H9 (cell line): ENCODE measurements around the gene SLC6A18. TPM values are rescaled to one million over a fixed set of nuclear protein-coding genes. Genes with fewer than 3 reads are reported as not detected.

Experiments used
- DNase-seq: peaks from one replicate; pipeline ENCODE4 v3.0.0-alpha.2; 2017
- H2AFZ ChIP-seq: one replicate; pipeline ENCODE4 v1.6.1; 2013; ENCODE audit warnings: mild to moderate bottlenecking, low read length, control low read depth, moderate library complexity
- H2AK5ac ChIP-seq: 2 replicates; pipeline ENCODE4 v1.6.1; 2013; ENCODE audit warnings: low read length, control low read depth, mixed read lengths; ENCODE audit not compliant: insufficient read length
- H2BK120ac ChIP-seq: one replicate; pipeline ENCODE4 v1.6.1; 2013; ENCODE audit warnings: low read depth, mild to moderate bottlenecking, low read length, control low read depth, inconsistent platforms; ENCODE audit not compliant: poor library complexity, severe bottlenecking
- H2BK12ac ChIP-seq: 2 replicates; pipeline ENCODE4 v1.6.1; 2013; ENCODE audit warnings: low read length, control low read depth, mixed read lengths, low read depth; ENCODE audit not compliant: insufficient read length
- H2BK15ac ChIP-seq: 2 replicates; pipeline ENCODE4 v1.6.1; 2013; ENCODE audit warnings: low read depth, low read length, control low read depth
- H2BK20ac ChIP-seq: one replicate; pipeline ENCODE4 v1.6.1; 2013; ENCODE audit warnings: low read depth, mild to moderate bottlenecking, low read length, control low read depth, inconsistent platforms; ENCODE audit not compliant: poor library complexity, severe bottlenecking
- H2BK5ac ChIP-seq: 2 replicates; pipeline ENCODE4 v1.6.1; 2013; ENCODE audit warnings: low read length, control low read depth, mixed read lengths; ENCODE audit not compliant: insufficient read length
- H3K14ac ChIP-seq: 2 replicates; pipeline ENCODE4 v1.6.1; 2013; ENCODE audit warnings: low read length, control low read depth; ENCODE audit not compliant: insufficient read depth
- H3K18ac ChIP-seq: 2 replicates; pipeline ENCODE4 v1.6.1; 2013; ENCODE audit warnings: low read depth, mild to moderate bottlenecking, mixed read lengths, low read length, control low read depth; ENCODE audit not compliant: insufficient read length
- H3K23ac ChIP-seq: 2 replicates; pipeline ENCODE4 v1.6.1; 2013; ENCODE audit warnings: low read length, control low read depth, mixed read lengths, low read depth; ENCODE audit not compliant: insufficient read length
- H3K23me2 ChIP-seq: 2 replicates; pipeline ENCODE4 v1.6.1; 2013; ENCODE audit warnings: low read depth, mild to moderate bottlenecking, mixed read lengths, low read length, control low read depth; ENCODE audit not compliant: insufficient read length, poor library complexity, severe bottlenecking
- H3K27ac ChIP-seq: 2 replicates; pipeline ENCODE4 v1.5.1; 2013; ENCODE audit warnings: low read length, control low read depth, mixed read lengths, low read depth; ENCODE audit not compliant: insufficient read length
- H3K27me3 ChIP-seq: 2 replicates; pipeline ENCODE4 v1.6.1; 2013; ENCODE audit warnings: low read length, control low read depth, inconsistent platforms; ENCODE audit not compliant: insufficient read depth
- H3K4ac ChIP-seq: 2 replicates; pipeline ENCODE4 v1.6.1; 2013; ENCODE audit warnings: low read depth, mild to moderate bottlenecking, control low read depth, inconsistent platforms, low read length, moderate library complexity
- H3K4me1 ChIP-seq: 2 replicates; pipeline ENCODE4 v1.6.1; 2013; ENCODE audit warnings: low read length, control low read depth, inconsistent platforms; ENCODE audit not compliant: insufficient read depth
- H3K4me2 ChIP-seq: 2 replicates; pipeline ENCODE4 v1.6.1; 2013; ENCODE audit warnings: low read length, control low read depth, mixed read lengths; ENCODE audit not compliant: insufficient read length, insufficient read depth
- H3K56ac ChIP-seq: 2 replicates; pipeline ENCODE4 v1.6.1; 2013; ENCODE audit warnings: low read depth, mild to moderate bottlenecking, mixed read lengths, low read length, control low read depth; ENCODE audit not compliant: insufficient read length
- H3K79me1 ChIP-seq: 2 replicates; pipeline ENCODE4 v1.6.1; 2013; ENCODE audit warnings: low read depth, mild to moderate bottlenecking, moderate library complexity, low read length, control low read depth, inconsistent platforms; ENCODE audit not compliant: insufficient read depth, poor library complexity, severe bottlenecking
- H3K79me2 ChIP-seq: 2 replicates; pipeline ENCODE4 v1.6.1; 2013; ENCODE audit warnings: low read length, control low read depth, inconsistent platforms; ENCODE audit not compliant: insufficient read depth
- H3K9ac ChIP-seq: 2 replicates; pipeline ENCODE4 v1.6.1; 2013; ENCODE audit warnings: low read length, control low read depth, mixed read lengths; ENCODE audit not compliant: insufficient read length; ENCODE audit errors: extremely low read depth
- H3K9me3 ChIP-seq: one replicate; pipeline ENCODE4 v1.6.1; 2013; ENCODE audit warnings: low read depth, low read length, inconsistent platforms; ENCODE audit not compliant: control insufficient read depth
- H3T11ph ChIP-seq: one replicate; pipeline ENCODE4 v1.6.1; 2013; ENCODE audit warnings: mild to moderate bottlenecking, low read length, control low read depth, inconsistent platforms
- H4K20me1 ChIP-seq: one replicate; pipeline ENCODE4 v1.6.1; 2013; ENCODE audit not compliant: control insufficient read depth, insufficient read length, insufficient read depth
- H4K5ac ChIP-seq: 2 replicates; pipeline ENCODE4 v1.6.1; 2013; ENCODE audit warnings: low read depth, mild to moderate bottlenecking, mixed read lengths, low read length, control low read depth; ENCODE audit not compliant: insufficient read length
- H4K8ac ChIP-seq: replicated peaks from 2 replicates; pipeline ENCODE4 v1.6.1; 2013; ENCODE audit warnings: low read length, control low read depth, mixed read lengths, low read depth; ENCODE audit not compliant: insufficient read length
- H4K91ac ChIP-seq: 2 replicates; pipeline ENCODE4 v1.6.1; 2013; ENCODE audit warnings: low read depth, mild to moderate bottlenecking, moderate library complexity, mixed read lengths, low read length, control low read depth; ENCODE audit not compliant: insufficient read length
- H3K27ac Mint-ChIP-seq, 3 experiments: 2 replicates in 2 of 3; 3 replicates in 1 of 3; pipeline ENCODE4 v1.8.0; 2020 to 2021; ENCODE audit warnings: mixed read lengths in 3 of 3, mild to moderate bottlenecking in 1 of 3, moderate library complexity in 1 of 3
- H3K27me3 Mint-ChIP-seq: 2 replicates; pipeline ENCODE4 v1.8.0; 2021; ENCODE audit warnings: low read depth, mild to moderate bottlenecking, moderate library complexity, mixed read lengths
- H3K36me3 Mint-ChIP-seq, 3 experiments: 2 replicates in 2 of 3; 3 replicates in 1 of 3; pipeline ENCODE4 v1.8.0; 2020 to 2021; ENCODE audit warnings: low read depth in 3 of 3, mixed read lengths in 3 of 3; ENCODE audit not compliant: insufficient read depth in 1 of 3
- H3K4me1 Mint-ChIP-seq, 2 experiments: 2 replicates each; pipeline ENCODE4 v1.8.0; 2020; ENCODE audit warnings: mixed read lengths in 2 of 2
- H3K4me3 Mint-ChIP-seq, 2 experiments: 2 replicates in 1 of 2; 3 replicates in 1 of 2; pipeline ENCODE4 v1.8.0; 2020 to 2021; ENCODE audit warnings: mild to moderate bottlenecking in 2 of 2, mixed read lengths in 2 of 2, moderate library complexity in 1 of 2
- H3K9me3 Mint-ChIP-seq, 2 experiments: 2 replicates in 1 of 2; 3 replicates in 1 of 2; pipeline ENCODE4 v1.8.0; 2020; ENCODE audit warnings: mild to moderate bottlenecking in 2 of 2, mixed read lengths in 2 of 2, moderate library complexity in 1 of 2
- WGBS: extraction: QIAGEN DNeasy Blood & Tissue Kit; methylation state at CpG from one replicate; pipeline ENCODE4 v1.1.7; 2013; ENCODE audit warnings: missing lambda C conversion rate, low lambda C conversion rate, mixed read lengths; ENCODE audit not compliant: insufficient read length; ENCODE audit errors: extremely low coverage; 5-methylcytosine and 5-hydroxymethylcytosine counted together
- total RNA-seq: library from RNA; stranded (reverse); gene quantifications from 2 replicates; pipeline ENCODE4 v1.2.1, GENCODE V29; 2021
- TF ChIP-seq, protein P1 (sequence below): fragments of 200-600 bp; sonication (generic); conservative IDR thresholded peaks from 3 replicates; pipeline ENCODE4 v1.8.0; 2021; ENCODE audit warnings: antibody characterized with exemption, mild to moderate bottlenecking

The SLC6A18 gene
- total RNA-seq, 1 experiment from 2014 or later, result not detected

DNA sequence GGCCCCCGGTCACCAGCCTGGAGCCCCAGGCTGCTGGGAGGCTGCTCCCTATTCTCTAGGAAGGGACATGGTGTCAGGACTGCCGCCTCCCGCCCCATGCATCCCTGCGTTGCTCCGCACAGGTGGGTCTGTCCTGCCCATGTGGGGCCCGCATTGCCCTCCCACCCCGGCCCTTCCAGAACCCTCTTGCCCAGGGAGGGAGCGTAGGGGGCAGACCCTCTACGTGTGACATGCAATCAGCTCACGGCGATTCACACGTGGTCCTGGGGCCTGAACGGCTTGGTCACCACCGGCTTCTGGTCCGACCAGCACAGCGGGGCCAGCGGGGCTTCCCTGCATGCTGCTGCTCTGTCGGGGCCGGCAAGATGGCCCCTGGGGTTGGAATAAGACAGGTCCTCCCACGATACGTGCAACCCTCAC is 14.3 kb upstream of the SLC6A18 start:
- no peak overlapping the region for H2AFZ ChIP-seq
- peaks cover 0 to 4% of the 10 kb centered on the region in 2 experiments; a peak in 2 of 4 replicates for H3K4me1 Mint-ChIP-seq
- WGBS, result no CpG with 5 or more reads among the region's 21 CpGs
- TF ChIP-seq, protein P1, sequence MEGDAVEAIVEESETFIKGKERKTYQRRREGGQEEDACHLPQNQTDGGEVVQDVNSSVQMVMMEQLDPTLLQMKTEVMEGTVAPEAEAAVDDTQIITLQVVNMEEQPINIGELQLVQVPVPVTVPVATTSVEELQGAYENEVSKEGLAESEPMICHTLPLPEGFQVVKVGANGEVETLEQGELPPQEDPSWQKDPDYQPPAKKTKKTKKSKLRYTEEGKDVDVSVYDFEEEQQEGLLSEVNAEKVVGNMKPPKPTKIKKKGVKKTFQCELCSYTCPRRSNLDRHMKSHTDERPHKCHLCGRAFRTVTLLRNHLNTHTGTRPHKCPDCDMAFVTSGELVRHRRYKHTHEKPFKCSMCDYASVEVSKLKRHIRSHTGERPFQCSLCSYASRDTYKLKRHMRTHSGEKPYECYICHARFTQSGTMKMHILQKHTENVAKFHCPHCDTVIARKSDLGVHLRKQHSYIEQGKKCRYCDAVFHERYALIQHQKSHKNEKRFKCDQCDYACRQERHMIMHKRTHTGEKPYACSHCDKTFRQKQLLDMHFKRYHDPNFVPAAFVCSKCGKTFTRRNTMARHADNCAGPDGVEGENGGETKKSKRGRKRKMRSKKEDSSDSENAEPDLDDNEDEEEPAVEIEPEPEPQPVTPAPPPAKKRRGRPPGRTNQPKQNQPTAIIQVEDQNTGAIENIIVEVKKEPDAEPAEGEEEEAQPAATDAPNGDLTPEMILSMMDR, result no peak
- H3K18ac ChIP-seq, result no peak overlapping the region
- H3K27me3 ChIP-seq, result no peaks in the 10 kb centered on the region
- H2BK5ac ChIP-seq, result no peak overlapping the region
- H4K91ac ChIP-seq, result no peak overlapping the region
- H3K4me3 Mint-ChIP-seq, result no peak overlapping the region
- no peaks in the 10 kb centered on the region for H3K36me3 Mint-ChIP-seq
- H3K27ac Mint-ChIP-seq, result no peak overlapping the region
- H2BK20ac ChIP-seq, result no peak overlapping the region
- no peak overlapping the region for H2BK120ac ChIP-seq
- peaks cover 0 to 6% of the 10 kb centered on the region in 2 experiments; a peak in 3 of 5 replicates for H3K9me3 Mint-ChIP-seq
- no peak overlapping the region for H2AK5ac ChIP-seq
- H4K20me1 ChIP-seq, result peaks cover 3% of the 10 kb centered on the region
- no peak overlapping the region for H4K5ac ChIP-seq
- no peaks in the 10 kb centered on the region for H3K4me1 ChIP-seq
- H3K9ac ChIP-seq, result no peak overlapping the region
- H3K23ac ChIP-seq, result no peak overlapping the region
- H3K56ac ChIP-seq, result no peak overlapping the region
- H3K79me2 ChIP-seq, result no peaks in the 10 kb centered on the region
- H3K9me3 ChIP-seq, result no peaks in the 10 kb centered on the region
- no peak overlapping the region for H3K4me2 ChIP-seq
- no peaks in the 10 kb centered on the region for H3K79me1 ChIP-seq
- H3T11ph ChIP-seq, result no peak overlapping the region
- DNase-seq, result no peak
- H2BK15ac ChIP-seq, result no peak overlapping the region
- H2BK12ac ChIP-seq, result no peak overlapping the region
- H3K27me3 Mint-ChIP-seq, result peaks cover 6% of the 10 kb centered on the region
- no peak overlapping the region for H3K27ac ChIP-seq
- no peak overlapping the region for H3K4ac ChIP-seq
- no peaks in the 10 kb centered on the region for H3K23me2 ChIP-seq
- H4K8ac ChIP-seq, result no peak overlapping the region
- H3K14ac ChIP-seq, result no peak overlapping the region
